ENCODE measurements around the gene ATP5IF1. TPM values are rescaled to one million over a fixed set of nuclear protein-coding genes. Genes with fewer than 3 reads are reported as not detected.

Gene ATP5IF1
- total RNA-seq, 1 donor from 2014 or later = 505 TPM

- H3K4me3 ChIP-seq (ENCODE audit: low read depth, low read length) = no peak overlapping the region
- no peak for TF ChIP-seq CTCF (conservative IDR thresholded peaks at IDR 0.05; ENCODE audit: low read depth, low read length)
- no peak for DNase-seq (ENCODE audit: low read depth)
Observed at GRCh38 chr1:28279721-28280120, 43.8 kb downstream of the ATP5IF1 start.

GRCh38 chr1:28280501-28280900 is 44.6 kb downstream of the ATP5IF1 start:
- no peak overlapping the region for H3K4me3 ChIP-seq (ENCODE audit: low read depth, low read length)
- no peak for DNase-seq (ENCODE audit: low read depth)
- TF ChIP-seq CTCF (conservative IDR thresholded peaks at IDR 0.05; ENCODE audit: low read depth, low read length) = no peak

- no peak for TF ChIP-seq CTCF (conservative IDR thresholded peaks at IDR 0.05; ENCODE audit: low read depth, low read length)
- no peak for DNase-seq (ENCODE audit: low read depth)
- no peak overlapping the region for H3K4me3 ChIP-seq (ENCODE audit: low read depth, low read length)
Observed at GRCh38 chr1:28280977-28281381, 45.1 kb downstream of the ATP5IF1 start.

GRCh38 chr1:28281608-28282425 is 45.9 kb downstream of the ATP5IF1 start:
- TF ChIP-seq CTCF (conservative IDR thresholded peaks at IDR 0.05; ENCODE audit: low read depth, low read length) = no peak
- DNase-seq (ENCODE audit: low read depth) = no peak
- no peak overlapping the region for H3K4me3 ChIP-seq (ENCODE audit: low read depth, low read length)

- TF ChIP-seq CTCF (conservative IDR thresholded peaks at IDR 0.05; ENCODE audit: low read depth, low read length) = no peak
- DNase-seq (ENCODE audit: low read depth) = no peak
- no peak overlapping the region for H3K4me3 ChIP-seq (ENCODE audit: low read depth, low read length)
Observed at GRCh38 chr1:28282426-28283407, 46.8 kb downstream of the ATP5IF1 start.

GRCh38 chr1:28286111-28286510 is 50.2 kb downstream of the ATP5IF1 start:
- no peak for TF ChIP-seq CTCF (conservative IDR thresholded peaks at IDR 0.05; ENCODE audit: low read depth, low read length)
- no peak for DNase-seq (ENCODE audit: low read depth)
- H3K4me3 ChIP-seq (ENCODE audit: low read depth, low read length) = no peak overlapping the region

Other genes with a start within 250 kb of the ATP5IF1 start
- gene EYA3, start 147.5 kb upstream of the ATP5IF1 start, total RNA-seq = 18.1 and 22.2 TPM in 2 replicates
- gene PTAFR, start 59.4 kb upstream of the ATP5IF1 start, total RNA-seq = 2.7 and 4.9 TPM in 2 replicates
- 105 and 120 TPM in 2 replicates for gene DNAJC8, start 3.1 kb upstream of the ATP5IF1 start, total RNA-seq
- gene SESN2, start 23.4 kb downstream of the ATP5IF1 start, total RNA-seq = 15.4 and 18.5 TPM in 2 replicates
- 9.6 and 25.1 TPM in 2 replicates for gene MED18, start 92.9 kb downstream of the ATP5IF1 start, total RNA-seq
- 25.9 and 35.9 TPM in 2 replicates for gene PHACTR4, start 133.6 kb downstream of the ATP5IF1 start, total RNA-seq